Thyroid gland (tissue), 4 donors: Measurements from ENCODE around the gene SEPTIN10. TPM values are rescaled to one million over a fixed set of nuclear protein-coding genes. Genes with fewer than 3 reads are reported as not detected.

Source experiments
- DNase-seq, 2 donors: peaks; one replicate each; pipeline ENCODE4 v3.0.0-alpha.2; 2019
- H3K27ac ChIP-seq, 3 donors: fragments of 200-600 bp; sonication (generic); 1 replicate in 2 of 3; 2 replicates in 1 of 3; pipeline ENCODE4 v1.5.1; 2016 to 2019; ENCODE audit warnings: mild to moderate bottlenecking in 1 of 3, moderate library complexity in 1 of 3
- H3K27me3 ChIP-seq: fragments of 200-600 bp; sonication (generic); one replicate; pipeline ENCODE4 v1.5.1; 2019
- H3K36me3 ChIP-seq, 2 donors: fragments of 200-600 bp; sonication (generic); one replicate each; pipeline ENCODE4 v1.5.1; 2016 to 2019
- H3K4me1 ChIP-seq, 2 donors: fragments of 200-600 bp; sonication (generic); one replicate each; pipeline ENCODE4 v1.5.1; 2017 to 2019
- H3K4me3 ChIP-seq, 3 donors: fragments of 200-600 bp; sonication (generic); replicated peaks in 1 of 3; 1 replicate in 2 of 3; 2 replicates in 1 of 3; pipeline ENCODE4 v1.5.1; 2016; ENCODE audit warnings: mild to moderate bottlenecking in 1 of 3
- H3K9me3 ChIP-seq: fragments of 200-600 bp; sonication (generic); one replicate; pipeline ENCODE4 v1.5.1; 2017
- CTCF ChIP-seq, 6 experiments: fragments of 200-600 bp in 3 of 6; fragments of 450-650 bp in 3 of 6; sonication (generic) in 3 of 6; IDR thresholded peaks; one replicate each; pipeline ENCODE4 v1.5.1; 2016 to 2019; ENCODE audit warnings: antibody characterized with exemption in 6 of 6, mild to moderate bottlenecking in 2 of 6, inconsistent platforms in 1 of 6, moderate library complexity in 1 of 6
- POLR2A ChIP-seq, 2 donors: fragments of 450-650 bp; IDR thresholded peaks; one replicate each; pipeline ENCODE4 v1.6.1; 2017; ENCODE audit warnings: antibody characterized with exemption in 2 of 2, mild to moderate bottlenecking in 2 of 2, moderate library complexity in 1 of 2
- WGBS, 2 donors: methylation state at CpG; one replicate each; pipeline ENCODE4 v1.1.5; 2017; 5-methylcytosine and 5-hydroxymethylcytosine counted together
- intact Hi-C: fragments of 100-400 bp; cut with DNase I; formaldehyde crosslinking; loops from one replicate; pipeline ENCODE4 v1.15.1; 2023
- total RNA-seq, 4 donors: library from RNA; depleted of rRNA; stranded (reverse); fragments of >200 nt; gene quantifications; one replicate each; pipeline ENCODE4 v1.2.3, GENCODE V29; 2016

Gene SEPTIN10
- total RNA-seq, 4 donors from 2014 or later, result 61.7 to 99.3 (median 70.4) TPM

DNA sequence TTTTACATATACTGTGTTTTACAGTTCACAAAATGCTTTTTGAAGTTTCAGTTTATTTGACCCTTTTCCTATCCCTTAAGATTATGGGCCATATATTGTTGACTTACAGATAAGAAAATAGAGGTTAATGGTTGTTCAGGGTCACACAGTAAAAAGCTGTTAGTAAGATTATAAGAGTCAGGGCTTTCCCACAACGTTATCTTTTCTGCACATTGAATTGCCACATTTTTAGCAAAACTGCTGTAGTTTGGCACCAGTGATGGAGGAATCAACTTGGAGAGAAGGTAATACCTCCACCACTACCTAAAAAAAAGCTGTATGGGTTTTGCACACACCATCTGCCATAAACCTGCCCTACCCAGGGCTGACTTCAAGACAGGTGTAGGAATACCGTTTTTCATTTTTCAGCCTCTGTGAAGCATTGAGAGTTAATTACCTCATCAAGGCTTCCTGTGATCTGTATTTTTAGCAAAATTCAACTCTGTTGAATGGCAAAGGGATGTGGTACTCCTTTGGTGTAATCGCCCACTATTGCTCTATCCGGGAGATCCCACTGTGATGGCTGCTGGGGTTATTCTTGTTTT lies 5.4 kb upstream of the SEPTIN10 start:
- Histone ChIP-seq H3K4me3 (no peak overlapping the region), H3K9me3 (no peaks in the 10 kb centered on the region), H3K27ac (no peak overlapping the region), H3K4me1 (peaks cover 14 to 16% of the 10 kb centered on the region in 2 donors), H3K27me3 (no peaks in the 10 kb centered on the region), H3K36me3 (no peaks in the 10 kb centered on the region)
- WGBS, 2 donors, result 80 to 89% methylated on average over 4 of the region's 4 CpGs
- TF ChIP-seq POLR2A (IDR thresholded peaks at IDR 0.05) (no peak), CTCF (IDR thresholded peaks at IDR 0.05) (no peak)
- intact Hi-C loops, result loop anchor here (10.0 kb wide), 1 partner anchor 56 kb away; no protein-coding TSS in a partner anchor
- no peak for DNase-seq

GRCh38 chr2:109616184-109616583 lies 2.4 kb upstream of the SEPTIN10 start:
- Histone ChIP-seq H3K36me3 (no peaks in the 10 kb centered on the region), H3K4me3 (no peak overlapping the region), H3K9me3 (no peaks in the 10 kb centered on the region), H3K4me1 (peaks cover 14 to 22% of the 10 kb centered on the region in 2 donors), H3K27ac (no peak overlapping the region), H3K27me3 (no peaks in the 10 kb centered on the region)
- intact Hi-C loops, result loop anchor here (10.0 kb wide), 1 partner anchor 59 kb away; no protein-coding TSS in a partner anchor
- no peak for DNase-seq
- no peak for TF ChIP-seq CTCF (IDR thresholded peaks at IDR 0.05)
- TF ChIP-seq POLR2A (IDR thresholded peaks at IDR 0.05), result no peak
- WGBS, 2 donors, result 88 to 93% methylated on average over 5 of the region's 5 CpGs

GRCh38 chr2:109615637-109616144 lies 1.9 kb upstream of the SEPTIN10 start:
- intact Hi-C loops, result loop anchor here (10.0 kb wide), 1 partner anchor 59 kb away; no protein-coding TSS in a partner anchor
- H3K4me1 ChIP-seq, result peaks cover 14 to 22% of the 10 kb centered on the region in 2 donors
- H3K9me3 ChIP-seq, result no peaks in the 10 kb centered on the region
- DNase-seq, result peak in 1 of 2 donors; percentile 4
- peak overlapping the region in 2 of 3 donors; percentile 48 to 79 for H3K4me3 ChIP-seq
- WGBS, 2 donors, result 72 to 73% methylated on average over 23 to 24 of the region's 24 CpGs
- H3K27ac ChIP-seq, result no peak overlapping the region
- H3K27me3 ChIP-seq, result no peaks in the 10 kb centered on the region
- H3K36me3 ChIP-seq, result no peaks in the 10 kb centered on the region
- TF ChIP-seq POLR2A (IDR thresholded peaks at IDR 0.05) (no peak), CTCF (IDR thresholded peaks at IDR 0.05) (no peak)

GRCh38 chr2:109614715-109615636 lies 1.2 kb upstream of the SEPTIN10 start:
- Histone ChIP-seq H3K4me3 (peak overlapping the region in 2 of 3 donors; percentile 48 to 79), H3K9me3 (no peaks in the 10 kb centered on the region), H3K36me3 (no peaks in the 10 kb centered on the region), H3K27ac (peak overlapping the region in 2 of 3 donors; percentile 89 to 97), H3K4me1 (peaks cover 14 to 22% of the 10 kb centered on the region in 2 donors), H3K27me3 (no peaks in the 10 kb centered on the region)
- 44 to 45% methylated on average over 5 to 9 of the region's 90 CpGs for WGBS, 2 donors
- TF ChIP-seq CTCF (IDR thresholded peaks at IDR 0.05) (no peak), POLR2A (IDR thresholded peaks at IDR 0.05) (no peak)
- intact Hi-C loops, result loop anchor here (10.0 kb wide), 1 partner anchor 60 kb away; no protein-coding TSS in a partner anchor
- DNase-seq, result peak; percentile 52 to 56
